Lung microvascular endothelial cell (primary cell): ENCODE results near the gene MEX3C. TPM values are rescaled to one million over a fixed set of nuclear protein-coding genes. Genes with fewer than 3 reads are reported as not detected.

Source experiments
- total RNA-seq: library from RNA; depleted of rRNA; stranded (reverse); fragments of >200 nt; gene quantifications from 2 replicates; pipeline ENCODE4 v1.2.1, GENCODE V29; 2014

Gene MEX3C
- total RNA-seq, 1 donor from 2014 or later: 26.0 TPM

Other genes with a start within 250 kb of the MEX3C start
- 4.6 and 5.0 TPM in 2 replicates for gene ELAC1, start 229.6 kb downstream of the MEX3C start, total RNA-seq
- 22.9 and 46.4 TPM in 2 replicates for gene SMAD4, start 167.5 kb downstream of the MEX3C start, total RNA-seq